ENCODE data around the gene STOX2. TPM values are rescaled to one million over a fixed set of nuclear protein-coding genes. Genes with fewer than 3 reads are reported as not detected.

STOX2 gene
- total and polyA plus RNA-seq, 11 donors, result 2.8 to 19.6 (median 13.1) TPM

DNA sequence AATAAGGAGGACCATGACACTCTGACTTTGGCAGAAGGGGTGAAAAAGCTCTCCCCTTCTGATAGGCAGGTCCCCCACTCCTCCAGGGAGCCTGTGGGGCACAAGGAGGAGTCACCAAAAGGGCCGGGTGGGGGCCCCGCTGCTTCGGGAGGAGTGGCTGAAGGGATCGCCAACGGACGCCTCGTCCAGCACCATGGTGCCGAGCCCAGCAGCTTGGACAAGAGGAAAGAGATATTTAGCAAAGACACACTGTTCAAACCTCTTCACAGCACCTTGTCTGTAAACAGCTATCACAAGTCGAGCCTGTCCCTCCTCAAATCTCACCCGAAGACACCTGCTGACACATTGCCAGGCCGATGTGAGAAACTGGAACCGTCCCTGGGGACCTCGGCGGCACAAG, 105.6 kb downstream of the STOX2 start:
- Histone ChIP-seq H3K27me3 (no peaks in the 10 kb centered on the region), H3K27ac (no peak overlapping the region), H3K9me3 (no peaks in the 10 kb centered on the region), H3K4me1 (peaks cover 0 to 21% (median 13%) of the 10 kb centered on the region in 12 donors), H3K4me3 (no peak overlapping the region), H3K36me3 (peaks cover 0 to 45% (median 21%) of the 10 kb centered on the region in 9 donors)
- DNase-seq, result no peak
- WGBS, 4 donors, result 91 to 97% (median 95%) methylated on average over 14 of the region's 14 CpGs
- TF ChIP-seq, protein P1, sequence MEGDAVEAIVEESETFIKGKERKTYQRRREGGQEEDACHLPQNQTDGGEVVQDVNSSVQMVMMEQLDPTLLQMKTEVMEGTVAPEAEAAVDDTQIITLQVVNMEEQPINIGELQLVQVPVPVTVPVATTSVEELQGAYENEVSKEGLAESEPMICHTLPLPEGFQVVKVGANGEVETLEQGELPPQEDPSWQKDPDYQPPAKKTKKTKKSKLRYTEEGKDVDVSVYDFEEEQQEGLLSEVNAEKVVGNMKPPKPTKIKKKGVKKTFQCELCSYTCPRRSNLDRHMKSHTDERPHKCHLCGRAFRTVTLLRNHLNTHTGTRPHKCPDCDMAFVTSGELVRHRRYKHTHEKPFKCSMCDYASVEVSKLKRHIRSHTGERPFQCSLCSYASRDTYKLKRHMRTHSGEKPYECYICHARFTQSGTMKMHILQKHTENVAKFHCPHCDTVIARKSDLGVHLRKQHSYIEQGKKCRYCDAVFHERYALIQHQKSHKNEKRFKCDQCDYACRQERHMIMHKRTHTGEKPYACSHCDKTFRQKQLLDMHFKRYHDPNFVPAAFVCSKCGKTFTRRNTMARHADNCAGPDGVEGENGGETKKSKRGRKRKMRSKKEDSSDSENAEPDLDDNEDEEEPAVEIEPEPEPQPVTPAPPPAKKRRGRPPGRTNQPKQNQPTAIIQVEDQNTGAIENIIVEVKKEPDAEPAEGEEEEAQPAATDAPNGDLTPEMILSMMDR (IDR thresholded peaks at IDR 0.05), result no peak
- TF ChIP-seq POLR2A (IDR thresholded peaks at IDR 0.05), result no peak
- intact Hi-C loops (cut with DNase I), result no loop called here
- no peak for ATAC-seq

DNA sequence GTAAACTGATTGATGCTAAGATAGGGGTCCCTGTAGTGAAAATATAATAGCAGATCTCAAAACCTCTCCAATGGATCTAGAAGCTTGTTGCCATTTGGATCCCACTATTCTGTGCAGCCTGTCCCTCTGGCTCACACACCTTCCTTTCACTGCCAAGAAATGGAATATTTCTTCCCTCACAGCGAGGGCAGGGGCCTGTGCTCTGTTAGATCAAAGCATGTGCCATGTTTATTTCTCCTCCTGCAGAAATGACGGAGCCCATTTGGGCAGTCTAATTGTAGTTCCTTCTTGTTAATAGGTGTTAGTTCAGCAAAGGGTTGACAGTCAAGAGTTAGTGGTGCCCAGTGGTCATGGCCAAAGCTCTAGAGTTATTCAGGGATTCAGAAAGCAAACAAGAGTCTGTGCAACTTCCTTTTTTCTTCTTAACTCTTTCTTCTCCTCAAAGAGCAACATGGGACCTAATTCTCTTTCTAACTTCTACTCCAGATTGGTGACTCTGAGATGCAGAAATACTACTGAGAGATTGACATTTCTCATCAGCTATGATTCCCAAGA, 106.8 kb downstream of the STOX2 start:
- WGBS, 4 donors, result 23 to 26% (median 26%) methylated on average over 2 of the region's 2 CpGs
- no peaks in the 10 kb centered on the region for H3K27me3 ChIP-seq
- peak in 3 of 4 donors; percentile 47 to 74 (median 57) for ATAC-seq
- peaks cover 0 to 40% (median 22%) of the 10 kb centered on the region in 9 donors for H3K36me3 ChIP-seq
- no peak overlapping the region for H3K4me3 ChIP-seq
- H3K4me1 ChIP-seq, result peaks cover 0 to 21% (median 13%) of the 10 kb centered on the region in 12 donors
- no peak for DNase-seq
- TF ChIP-seq POLR2A (IDR thresholded peaks at IDR 0.05), result no peak
- TF ChIP-seq, protein P1 (IDR thresholded peaks at IDR 0.05), result no peak
- H3K27ac ChIP-seq, result no peak overlapping the region
- intact Hi-C loops (cut with DNase I), result no loop called here
- no peaks in the 10 kb centered on the region for H3K9me3 ChIP-seq

- peaks cover 0 to 21% (median 13%) of the 10 kb centered on the region in 12 donors for H3K4me1 ChIP-seq
- H3K9me3 ChIP-seq, result no peaks in the 10 kb centered on the region
- no peak for DNase-seq
- WGBS, 4 donors, result 13 to 19% (median 13%) methylated on average over 3 of the region's 3 CpGs
- no peak overlapping the region for H3K4me3 ChIP-seq
- H3K27ac ChIP-seq, result no peak overlapping the region
- intact Hi-C loops (cut with DNase I), result no loop called here
- ATAC-seq, result peak in 2 of 4 donors; percentile 41 to 54
- H3K36me3 ChIP-seq, result peaks cover 0 to 51% (median 27%) of the 10 kb centered on the region in 9 donors
- TF ChIP-seq POLR2A (IDR thresholded peaks at IDR 0.05), result no peak
- no peaks in the 10 kb centered on the region for H3K27me3 ChIP-seq
Measured at GRCh38 chr4:184012937-184013336, 107.8 kb downstream of the STOX2 start.

DNA sequence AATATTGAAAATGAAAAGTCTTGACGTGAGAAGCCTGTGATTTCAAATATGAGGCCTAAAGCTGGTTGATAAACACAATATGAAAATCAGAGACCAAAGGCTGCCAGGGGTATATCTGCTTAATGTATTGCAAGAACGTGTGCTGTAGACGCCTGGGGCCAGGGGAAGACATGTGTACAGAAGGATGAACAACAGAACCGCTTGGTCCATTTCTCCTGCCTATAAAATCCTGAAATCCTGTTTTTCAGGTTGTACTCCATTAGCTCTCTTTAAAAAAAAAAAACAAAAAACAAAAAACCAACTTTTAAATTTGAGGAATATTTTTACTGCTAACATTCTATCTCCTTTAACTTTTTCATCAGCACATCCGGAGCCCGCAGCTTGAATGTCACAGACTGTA, 109.2 kb downstream of the STOX2 start:
- DNase-seq (no peak), ATAC-seq (no peak)
- TF ChIP-seq, protein P1 (IDR thresholded peaks at IDR 0.05), result no peak
- no peak for TF ChIP-seq POLR2A (IDR thresholded peaks at IDR 0.05)
- Histone ChIP-seq H3K4me3 (no peak overlapping the region), H3K27ac (no peak overlapping the region), H3K9me3 (no peaks in the 10 kb centered on the region), H3K36me3 (peaks cover 0 to 49% (median 26%) of the 10 kb centered on the region in 9 donors), H3K4me1 (peaks cover 0 to 22% (median 13%) of the 10 kb centered on the region in 12 donors), H3K27me3 (no peaks in the 10 kb centered on the region)
- intact Hi-C loops (cut with DNase I), result no loop called here
- WGBS, 4 donors, result 80 to 93% (median 93%) methylated on average over 6 of the region's 6 CpGs
